ENCODE measurements around the gene STON2.

The STON2 gene

DNA sequence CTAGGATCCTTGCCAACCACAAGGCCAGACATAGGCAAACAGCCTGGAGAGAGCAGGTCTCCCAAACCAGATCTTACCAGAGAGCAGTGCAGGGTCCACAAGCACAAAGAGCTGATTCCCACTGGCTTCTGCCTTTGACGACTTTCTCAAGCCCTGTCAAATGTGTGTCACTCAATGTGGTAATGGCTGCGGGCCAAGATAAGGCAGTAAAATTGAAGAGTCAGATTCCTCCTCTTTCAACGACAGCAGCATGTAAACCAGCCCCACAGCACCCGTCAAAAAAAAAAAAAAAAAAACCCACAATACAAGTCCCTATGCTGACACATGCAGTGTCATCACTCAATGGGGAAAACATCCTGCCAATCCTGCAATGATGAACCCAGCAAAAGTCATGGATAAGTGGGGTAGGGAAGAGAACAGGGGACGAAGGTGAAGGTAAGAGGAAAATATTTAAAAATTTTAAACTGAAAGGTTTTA is at the start of gene STON2:
STON2 (minus strand) TSS at position 123 of the 477 bp plus-strand sequence. CDS start 1,942 bp downstream, outside the sequence.
- no peak for TF ChIP-seq CTCF (IDR thresholded peaks at IDR 0.05; ENCODE audit: borderline replicate concordance, control extremely low read depth, extremely low read depth, insufficient read depth, missing control alignments)
- DNase-seq (ENCODE audit: low spot score), result no peak
- in situ Hi-C loops (cut with MboI; ENCODE audit: low sequenced_read_pairs, unreplicated experiment), result no loop called here

DNA sequence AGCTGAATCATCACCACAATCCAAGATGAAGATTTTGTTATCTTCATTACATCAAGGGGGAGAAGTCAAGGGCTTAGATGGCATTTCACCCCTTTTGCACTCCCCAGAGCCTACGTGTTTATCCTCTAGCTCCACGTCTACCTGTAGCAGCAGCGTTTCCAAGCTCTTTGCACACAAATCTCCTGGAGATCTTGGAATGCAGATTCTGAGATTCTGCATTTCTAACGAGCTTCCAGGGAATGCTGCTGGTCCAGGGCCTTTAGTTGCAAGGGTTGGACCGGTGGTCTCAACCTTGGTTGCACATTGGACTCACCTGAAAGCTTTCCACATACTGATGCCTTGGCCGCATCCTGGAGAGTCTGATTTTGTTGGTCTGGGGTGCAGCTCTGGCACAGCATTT is 49.5 kb upstream of the STON2 start:
- DNase-seq (ENCODE audit: low spot score), result no peak
- no peak for TF ChIP-seq CTCF (IDR thresholded peaks at IDR 0.05; ENCODE audit: borderline replicate concordance, control extremely low read depth, extremely low read depth, insufficient read depth, missing control alignments)
- in situ Hi-C loops (cut with MboI; ENCODE audit: low sequenced_read_pairs, unreplicated experiment), result no loop called here

- in situ Hi-C loops (cut with MboI; ENCODE audit: low sequenced_read_pairs, unreplicated experiment), result no loop called here
- no peak for DNase-seq (ENCODE audit: low spot score)
These were observed 49.0 kb upstream of the STON2 start for GRCh38 chr14:81449114-81449513.

GRCh38 chr14:81447021-81447764 is 47.1 kb upstream of the STON2 start:
- in situ Hi-C loops (cut with MboI; ENCODE audit: low sequenced_read_pairs, unreplicated experiment), result no loop called here
- TF ChIP-seq CTCF (IDR thresholded peaks at IDR 0.05; ENCODE audit: borderline replicate concordance, control extremely low read depth, extremely low read depth, insufficient read depth, missing control alignments), result no peak
- no peak for DNase-seq (ENCODE audit: low spot score)

More at GRCh38 chr14:81449114-81449513, 49.0 kb upstream of the STON2 start:
- no peak for TF ChIP-seq CTCF (IDR thresholded peaks at IDR 0.05; ENCODE audit: borderline replicate concordance, control extremely low read depth, extremely low read depth, insufficient read depth, missing control alignments)

DNA sequence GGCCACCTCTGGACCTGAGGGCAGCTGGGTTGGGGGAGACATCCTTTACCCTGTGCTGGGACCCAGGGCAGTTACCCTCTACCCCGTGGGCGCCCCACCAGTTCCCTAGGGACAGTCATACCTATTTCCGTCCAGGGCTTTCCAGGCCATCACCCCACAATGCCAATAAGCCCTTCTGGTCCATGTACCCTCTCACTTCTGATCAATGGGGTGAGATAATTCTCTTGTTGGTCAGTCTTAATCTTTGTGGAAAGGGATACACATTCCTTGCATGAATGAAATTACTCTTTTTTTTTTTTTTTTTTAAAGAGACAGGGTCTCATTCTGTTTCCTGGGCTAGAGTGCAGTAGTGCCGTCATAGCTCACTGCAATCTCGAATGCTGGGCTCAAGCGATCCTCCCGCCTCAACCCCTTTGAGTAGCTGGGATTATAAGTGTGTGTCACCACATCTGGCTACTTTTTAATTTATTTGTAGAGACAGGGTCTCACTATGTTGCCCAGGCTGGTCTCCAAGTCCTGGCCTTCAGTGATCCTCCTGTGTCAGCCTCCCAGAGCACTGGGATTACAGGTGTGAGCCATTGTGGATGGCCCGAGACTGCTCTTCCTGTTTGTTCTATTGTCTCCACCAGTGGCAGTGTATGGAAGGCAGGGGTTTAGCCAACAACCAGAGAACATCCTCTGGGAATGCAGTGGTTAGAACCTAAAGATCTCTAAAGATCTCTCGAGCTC is 46.3 kb upstream of the STON2 start:
- TF ChIP-seq CTCF (IDR thresholded peaks at IDR 0.05; ENCODE audit: borderline replicate concordance, control extremely low read depth, extremely low read depth, insufficient read depth, missing control alignments), result no peak
- DNase-seq (ENCODE audit: low spot score), result no peak
- in situ Hi-C loops (cut with MboI; ENCODE audit: low sequenced_read_pairs, unreplicated experiment), result no loop called here

DNA sequence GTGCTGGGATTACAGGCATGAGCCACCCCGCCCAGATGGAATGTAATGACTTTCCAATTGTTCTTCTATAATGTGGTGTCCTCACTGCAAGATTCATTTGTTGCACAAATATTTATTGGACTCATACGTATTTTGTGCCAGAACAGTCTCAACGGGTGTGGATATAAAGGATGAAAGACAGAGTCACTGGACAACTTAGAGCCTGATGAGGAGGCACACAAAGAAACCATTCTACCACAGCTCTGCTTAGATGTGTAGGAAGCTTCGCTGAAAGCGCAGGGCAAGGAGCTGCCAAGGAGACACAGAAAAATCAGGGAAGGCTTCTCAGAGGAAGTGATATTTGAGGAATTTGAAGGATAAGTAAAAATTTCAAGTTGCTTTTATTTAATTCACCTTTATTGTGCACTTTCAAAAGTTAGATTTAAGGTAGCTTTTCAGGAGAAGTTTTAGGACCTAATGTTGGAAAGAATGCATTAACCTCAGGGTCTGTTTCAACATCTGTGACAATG is 41.6 kb upstream of the STON2 start:
- no peak for DNase-seq (ENCODE audit: low spot score)
- in situ Hi-C loops (cut with MboI; ENCODE audit: low sequenced_read_pairs, unreplicated experiment), result no loop called here
- no peak for TF ChIP-seq CTCF (IDR thresholded peaks at IDR 0.05; ENCODE audit: borderline replicate concordance, control extremely low read depth, extremely low read depth, insufficient read depth, missing control alignments)

Data from GM13976 (cell line).